GM18502 (cell line): ENCODE results near the gene UBE2E1.

ENCODE experiments used
- ATAC-seq: cut with Tn5 transposase; IDR thresholded peaks from one replicate; pipeline ENCODE4 v1.9.1; 2021; ENCODE audit warnings: mild to moderate bottlenecking; ENCODE audit not compliant: unreplicated experiment, poor library complexity

UBE2E1 gene

GRCh38 chr3:23805633-23806533, at the start of gene UBE2E1:
TSS of gene UBE2E1 (plus strand) at chr3:23805955. CDS start at chr3:23807270, 1,315 bp downstream.
- ATAC-seq, result peak; percentile 71

GRCh38 chr3:23756206-23756840, 49.4 kb upstream of the UBE2E1 start:
- ATAC-seq, result no peak

- ATAC-seq, result no peak
Measured at GRCh38 chr3:23758253-23758838, 47.4 kb upstream of the UBE2E1 start.

GRCh38 chr3:23760325-23760724, 45.4 kb upstream of the UBE2E1 start:
- ATAC-seq, result peak; percentile 4

- ATAC-seq, result peak; percentile 35
Measured at GRCh38 chr3:23760871-23761373, 44.8 kb upstream of the UBE2E1 start.

GRCh38 chr3:23761440-23761896, 44.3 kb upstream of the UBE2E1 start:
- peak; percentile 31 for ATAC-seq

GRCh38 chr3:23762214-23762613, 43.5 kb upstream of the UBE2E1 start:
- peak; percentile 88 for ATAC-seq

- ATAC-seq, result no peak
Measured at GRCh38 chr3:23762759-23763477, 42.8 kb upstream of the UBE2E1 start.

GRCh38 chr3:23764407-23764806, 41.3 kb upstream of the UBE2E1 start:
- ATAC-seq, result no peak

- ATAC-seq, result no peak
Measured at GRCh38 chr3:23767546-23767945, 38.2 kb upstream of the UBE2E1 start.

- ATAC-seq, result no peak
Measured at GRCh38 chr3:23775254-23775909, 30.4 kb upstream of the UBE2E1 start.

GRCh38 chr3:23776352-23776891, 29.3 kb upstream of the UBE2E1 start:
- no peak for ATAC-seq

GRCh38 chr3:23778446-23778845, 27.3 kb upstream of the UBE2E1 start:
- no peak for ATAC-seq

- ATAC-seq, result no peak
Measured at GRCh38 chr3:23779841-23780240, 25.9 kb upstream of the UBE2E1 start.

- ATAC-seq, result no peak
Measured at GRCh38 chr3:23781051-23781450, 24.7 kb upstream of the UBE2E1 start.

- no peak for ATAC-seq
Measured at GRCh38 chr3:23781871-23782270, 23.9 kb upstream of the UBE2E1 start.

GRCh38 chr3:23785097-23785645, 20.6 kb upstream of the UBE2E1 start:
- no peak for ATAC-seq

GRCh38 chr3:23785882-23786281, 19.9 kb upstream of the UBE2E1 start:
- no peak for ATAC-seq

GRCh38 chr3:23791678-23792077, 14.1 kb upstream of the UBE2E1 start:
- ATAC-seq, result no peak
